GM12865 (cell line): ENCODE data around the gene GCNA.
"Not testable (repeated sequence)": the region's sequence is repeated elsewhere in the genome, so short reads cannot be mapped to it uniquely, and the experiment has no call there.

Experiments used
- DNase-seq: peaks from one replicate; pipeline ENCODE4 v3.0.0; 2010; ENCODE audit warnings: low read depth
- H3K4me3 ChIP-seq: 2 replicates; pipeline ENCODE4 v1.5.1; 2011; ENCODE audit warnings: mild to moderate bottlenecking, low read depth, low read length, control low read depth
- CTCF ChIP-seq: IDR thresholded peaks from 2 replicates; pipeline ENCODE4 v1.5.1; 2011; ENCODE audit warnings: low read length, control low read depth, low read depth, inconsistent platforms; ENCODE audit not compliant: insufficient read depth; ENCODE audit errors: missing control alignments

Gene GCNA

GRCh38 chrX:71604141-71604540 lies 25.9 kb downstream of the GCNA start:
- H3K4me3 ChIP-seq = no peak overlapping the region
- TF ChIP-seq CTCF = no peak
- no peak for DNase-seq

- no peak overlapping the region for H3K4me3 ChIP-seq
- TF ChIP-seq CTCF = no peak
- DNase-seq = no peak
These were observed 26.7 kb downstream of the GCNA start for GRCh38 chrX:71604796-71605568.

- TF ChIP-seq CTCF = no peak
- no peak for DNase-seq
- H3K4me3 ChIP-seq = no peak overlapping the region
These were observed 28.4 kb downstream of the GCNA start for GRCh38 chrX:71606536-71607216.

GRCh38 chrX:71607488-71607887 lies 29.3 kb downstream of the GCNA start:
- DNase-seq = no peak
- H3K4me3 ChIP-seq = no peak overlapping the region
- TF ChIP-seq CTCF = no peak

- H3K4me3 ChIP-seq = no peak overlapping the region
- DNase-seq = peak; percentile 36
- no peak for TF ChIP-seq CTCF
These were observed 31.0 kb downstream of the GCNA start for GRCh38 chrX:71609095-71609750.

GRCh38 chrX:71611736-71612135 lies 33.5 kb downstream of the GCNA start:
- DNase-seq, H3K4me3 ChIP-seq: not testable (repeated sequence)

GRCh38 chrX:71612256-71612655 lies 34.0 kb downstream of the GCNA start:
- H3K4me3 ChIP-seq = no peak overlapping the region
- DNase-seq = no peak
- no peak for TF ChIP-seq CTCF
